CD1c-positive myeloid dendritic cell (primary cell): ENCODE data around the gene ACIN1.
A peak's percentile ranks its signal among the peaks of the same experiment; 100 is the strongest.
"Not testable (repeated sequence)": the region's sequence is repeated elsewhere in the genome, so short reads cannot be mapped to it uniquely, and the experiment has no call there.

Experiments used
- DNase-seq: peaks from one replicate; pipeline ENCODE4 v3.0.0-alpha.2; 2016; ENCODE audit errors: extremely low spot score

The ACIN1 gene

DNA sequence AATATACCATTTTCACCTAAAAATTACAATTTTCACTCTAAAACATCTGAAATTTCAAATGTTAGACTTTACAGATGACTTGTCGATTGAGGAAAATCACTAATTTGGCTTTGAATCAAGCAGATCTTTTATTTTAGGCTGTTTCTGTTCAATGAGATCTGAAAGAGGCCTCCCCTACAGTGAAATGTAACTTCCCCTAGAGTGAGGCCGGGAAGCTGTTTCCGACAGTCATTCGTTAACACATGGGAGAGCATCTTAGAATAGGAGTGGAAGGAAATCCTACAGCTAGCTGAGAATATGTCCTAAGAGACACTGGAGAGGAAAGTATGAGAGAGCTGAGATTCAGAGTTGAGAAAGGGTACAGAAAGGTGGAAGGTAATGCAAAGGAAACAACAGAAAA, 79.3 kb downstream of the ACIN1 start:
- DNase-seq, result no peak

DNA sequence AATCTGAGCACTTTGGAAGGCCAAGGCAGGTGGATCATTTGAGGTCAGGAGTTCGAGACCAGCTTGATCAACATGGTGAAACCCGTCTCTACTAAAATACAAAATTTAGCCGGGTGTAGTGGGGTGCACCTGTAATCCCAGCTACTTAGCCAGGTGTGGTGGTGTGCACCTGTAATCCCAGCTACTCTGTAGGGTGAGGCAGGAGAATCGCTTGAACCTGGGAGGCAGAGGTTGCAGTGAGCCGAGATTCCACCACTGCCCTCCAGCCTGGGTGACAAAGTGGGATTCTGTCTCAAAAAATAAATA, 81.2 kb downstream of the ACIN1 start:
- not testable (repeated sequence) for DNase-seq

DNA sequence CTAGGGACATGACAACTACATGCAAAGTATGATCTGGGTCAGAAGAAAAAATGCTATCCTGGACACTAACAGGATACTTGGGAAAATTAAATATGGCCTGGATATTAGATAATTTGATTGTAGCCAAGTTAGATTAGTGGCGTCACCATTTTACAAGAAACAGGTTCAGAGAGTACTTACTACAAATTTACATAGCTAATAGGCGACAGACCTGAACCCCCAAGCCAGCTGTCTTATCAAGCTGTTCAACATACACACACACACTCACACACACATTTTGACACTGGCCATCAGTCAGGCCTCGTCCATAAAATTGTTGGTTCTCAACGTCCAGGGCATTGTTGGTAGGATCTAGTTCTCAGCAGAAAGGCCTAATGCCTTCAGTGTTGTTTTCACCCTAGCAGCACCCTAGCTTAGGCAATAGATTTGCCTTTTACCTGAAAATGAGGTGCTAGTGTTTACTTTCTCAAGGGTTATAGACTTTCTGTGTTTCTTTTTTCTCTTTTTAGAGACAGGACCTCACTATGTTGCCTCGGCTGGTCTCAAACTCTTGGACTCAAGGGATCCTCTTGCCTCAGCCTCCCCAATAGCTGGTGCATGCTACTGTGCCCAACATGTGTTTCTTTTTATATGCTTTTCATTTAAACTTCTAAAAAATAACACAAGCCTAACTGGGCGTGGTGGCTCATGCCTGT, 81.7 kb downstream of the ACIN1 start:
- no peak for DNase-seq

DNA sequence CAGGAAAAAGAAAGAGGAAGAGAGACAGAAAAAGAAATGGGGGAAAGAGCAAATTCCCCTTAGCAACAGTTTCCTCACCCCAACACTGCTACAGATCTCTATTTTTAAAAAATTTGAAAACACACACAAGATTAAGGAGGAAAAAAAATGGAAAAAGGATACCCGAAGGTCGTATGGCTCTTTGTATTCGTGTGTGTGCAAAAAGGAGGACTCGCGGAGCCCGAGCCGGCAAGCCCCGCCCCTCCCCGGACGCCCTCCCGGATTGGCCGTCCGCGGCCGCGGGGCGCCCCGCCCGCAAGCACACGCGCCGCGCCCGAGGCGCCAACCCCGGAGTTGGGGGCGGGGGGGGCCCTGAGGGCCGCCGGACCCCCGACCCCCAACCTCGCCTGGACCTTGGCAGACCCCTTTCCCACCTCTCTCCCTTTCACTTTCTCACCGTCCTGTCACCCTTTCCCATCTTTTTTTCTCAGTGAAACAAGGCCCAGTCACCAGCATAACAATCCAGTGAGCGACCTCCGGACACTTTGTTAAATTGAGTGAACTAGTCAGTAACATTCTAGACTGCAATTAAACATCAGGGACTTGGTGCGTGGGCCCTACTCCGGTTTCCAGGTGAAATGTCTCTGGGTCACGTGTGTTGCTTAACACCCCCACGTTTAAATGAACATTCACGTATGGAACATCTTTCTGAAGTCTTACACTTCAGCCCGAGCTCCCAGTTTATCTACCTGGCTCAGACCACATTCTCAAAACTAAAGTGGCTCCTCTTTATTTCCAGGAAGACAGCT, 84.8 kb downstream of the ACIN1 start, which contains the start of gene C14orf93:
Gene C14orf93 (minus strand): TSS at position 205 of the 788 bp plus-strand sequence. CDS start 11,120 bp downstream, outside the sequence.
- peak; percentile 72 for DNase-seq

DNA sequence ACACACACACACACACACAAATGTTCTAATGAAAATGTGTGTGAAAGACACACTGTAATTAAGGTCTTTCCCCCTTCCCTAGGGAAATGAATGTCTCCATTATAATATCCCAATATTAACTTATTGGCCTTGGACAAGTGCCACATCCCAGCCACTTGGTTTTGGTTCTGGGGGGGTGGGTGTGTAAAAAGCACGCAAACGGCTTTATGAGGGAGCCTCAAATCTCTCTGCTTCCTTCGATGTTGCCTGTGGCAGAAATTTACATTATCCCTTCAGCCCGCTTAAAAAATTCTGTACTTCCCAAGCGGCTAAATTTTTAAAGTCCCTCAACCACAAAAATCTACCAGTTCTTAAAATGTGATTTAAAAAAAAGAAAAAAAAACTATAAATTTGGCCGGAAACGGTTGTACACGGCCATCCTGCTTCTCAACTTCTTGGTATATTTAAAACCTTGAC, 85.4 kb downstream of the ACIN1 start:
- no peak for DNase-seq

DNA sequence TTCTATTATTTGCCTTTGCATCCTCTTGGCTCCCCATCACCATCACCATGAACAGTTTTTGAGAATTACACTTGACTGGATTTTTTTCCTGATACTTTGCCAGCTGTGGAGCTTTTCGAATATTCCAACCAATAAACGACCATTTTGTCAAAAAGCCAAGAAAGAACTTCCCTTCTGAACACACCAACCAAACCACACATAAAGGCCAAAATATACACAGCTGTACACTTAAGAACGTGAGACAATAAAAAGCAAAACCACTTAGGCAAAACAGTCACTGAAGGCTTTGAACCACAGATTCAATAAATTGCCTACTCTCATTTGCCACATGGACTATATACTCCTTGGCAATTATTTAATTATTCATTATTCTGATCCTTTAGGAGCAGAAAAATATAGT, 86.1 kb downstream of the ACIN1 start:
- no peak for DNase-seq
